WTC11 (cell line): ENCODE data around the gene L3MBTL1. TPM values are rescaled to one million over a fixed set of nuclear protein-coding genes. Genes with fewer than 3 reads are reported as not detected.
A peak's percentile ranks its signal among the peaks of the same experiment; 100 is the strongest.

Experiments used
- ATAC-seq: fragments of 200-7000 bp; cut with Tn5 transposase; 2 replicates; pipeline ENCODE4 v1.10.0; 2021; ENCODE audit warnings: mild to moderate bottlenecking, moderate library complexity
- CTCF ChIA-PET: fragments of 300-600 bp; sonication (Branson Sonifier 250); formaldehyde crosslinking; loops from one replicate; lab custom pipeline; 2021; ENCODE audit warnings: antibody characterized with exemption; lab: Charles Lee
- POLR2A ChIA-PET: fragments of 350-600 bp; sonication (Branson Sonifier 250); formaldehyde crosslinking; loops from one replicate; lab custom pipeline; 2021; ENCODE audit warnings: antibody characterized with exemption; lab: Charles Lee
- DNase-seq: peaks from one replicate; pipeline ENCODE4 v3.0.0; 2021; ENCODE audit warnings: low spot score
- H3K27ac Mint-ChIP-seq: 2 replicates; pipeline ENCODE4 v1.8.0; 2021; ENCODE audit warnings: mixed read lengths
- H3K27me3 Mint-ChIP-seq: 2 replicates; pipeline ENCODE4 v1.8.0; 2021; ENCODE audit warnings: low read depth, mild to moderate bottlenecking, moderate library complexity, mixed read lengths
- H3K36me3 Mint-ChIP-seq: 2 replicates; pipeline ENCODE4 v1.8.0; 2021; ENCODE audit warnings: mixed read lengths
- H3K4me1 Mint-ChIP-seq: 2 replicates; pipeline ENCODE4 v1.8.0; 2022; ENCODE audit warnings: mixed read lengths
- H3K4me3 Mint-ChIP-seq: 2 replicates; pipeline ENCODE4 v1.8.0; 2021; ENCODE audit warnings: mild to moderate bottlenecking, moderate library complexity, mixed read lengths
- H3K9me3 Mint-ChIP-seq: 2 replicates; pipeline ENCODE4 v1.8.0; 2021; ENCODE audit warnings: mixed read lengths
- AFF4 ChIP-seq: sonication (generic); formaldehyde crosslinking; IDR thresholded peaks from 2 replicates; pipeline ENCODE4 v1.8.1; 2023; ENCODE audit warnings: mild to moderate bottlenecking, missing genetic modification reagents, borderline replicate concordance
- ATF2 ChIP-seq: sonication (generic); formaldehyde crosslinking; IDR thresholded peaks from 2 replicates; pipeline ENCODE4 v1.8.1; 2022; ENCODE audit warnings: low read depth, missing genetic modification reagents, borderline replicate concordance
- ATF6 ChIP-seq: sonication (generic); formaldehyde crosslinking; IDR thresholded peaks from 2 replicates; pipeline ENCODE4 v1.8.1; 2023; ENCODE audit warnings: mild to moderate bottlenecking, missing genetic modification reagents
- CDX4 ChIP-seq: fragments of 250-450 bp; sonication (Bioruptor Pico); IDR thresholded peaks from 2 replicates; pipeline ENCODE4 v1.9.0; 2021; ENCODE audit warnings: moderate library complexity, mild to moderate bottlenecking, inconsistent platforms, borderline replicate concordance
- CREB1 ChIP-seq: sonication (generic); formaldehyde crosslinking; IDR thresholded peaks from 2 replicates; pipeline ENCODE4 v1.8.0; 2023; ENCODE audit warnings: mild to moderate bottlenecking, missing genetic modification reagents
- E2F5 ChIP-seq: sonication (generic); formaldehyde crosslinking; IDR thresholded peaks from 2 replicates; pipeline ENCODE4 v1.8.1; 2022; ENCODE audit warnings: mild to moderate bottlenecking, moderate library complexity, missing genetic modification reagents
- ELF4 ChIP-seq: sonication (generic); formaldehyde crosslinking; IDR thresholded peaks from 2 replicates; pipeline ENCODE4 v1.8.1; 2022; ENCODE audit warnings: low read depth, mild to moderate bottlenecking, moderate library complexity, missing genetic modification reagents
- ESRRA ChIP-seq: sonication (generic); formaldehyde crosslinking; IDR thresholded peaks from 2 replicates; pipeline ENCODE4 v1.8.1; 2022; ENCODE audit warnings: mild to moderate bottlenecking, missing genetic modification reagents, borderline replicate concordance
- FOXK1 ChIP-seq: sonication (generic); formaldehyde crosslinking; IDR thresholded peaks from 2 replicates; pipeline ENCODE4 v1.8.0; 2022; ENCODE audit warnings: mild to moderate bottlenecking, moderate library complexity, missing genetic modification reagents
- GRHL2 ChIP-seq: fragments of 250-450 bp; sonication (Bioruptor Pico); IDR thresholded peaks from 2 replicates; pipeline ENCODE4 v1.8.0; 2022; ENCODE audit warnings: mild to moderate bottlenecking, moderate library complexity; ENCODE audit not compliant: insufficient replicate concordance, severe bottlenecking
- HMGA2 ChIP-seq: fragments of 250-450 bp; sonication (Bioruptor Pico); IDR thresholded peaks from 2 replicates; pipeline ENCODE4 v1.4.0; 2021; ENCODE audit warnings: mild to moderate bottlenecking, moderate library complexity
- JAZF1 ChIP-seq: fragments of 250-450 bp; sonication (Bioruptor Pico); IDR thresholded peaks from 2 replicates; pipeline ENCODE4 v1.9.0; 2021; ENCODE audit warnings: moderate library complexity, mild to moderate bottlenecking, inconsistent platforms
- MLX ChIP-seq: sonication (generic); formaldehyde crosslinking; IDR thresholded peaks from 2 replicates; pipeline ENCODE4 v1.8.1; 2023; ENCODE audit warnings: mild to moderate bottlenecking, missing genetic modification reagents, moderate library complexity
- NR1H2 ChIP-seq: sonication (generic); formaldehyde crosslinking; IDR thresholded peaks from 2 replicates; pipeline ENCODE4 v1.9.0; 2021; ENCODE audit warnings: mild to moderate bottlenecking, moderate library complexity, missing genetic modification reagents
- NR2C2 ChIP-seq: sonication (generic); formaldehyde crosslinking; IDR thresholded peaks from 2 replicates; pipeline ENCODE4 v1.8.0; 2022; ENCODE audit warnings: mild to moderate bottlenecking, missing genetic modification reagents
- SMAD4 ChIP-seq: sonication (generic); formaldehyde crosslinking; IDR thresholded peaks from 2 replicates; pipeline ENCODE4 v1.8.0; 2022; ENCODE audit warnings: mild to moderate bottlenecking, missing genetic modification reagents
- USF1 ChIP-seq: sonication (generic); formaldehyde crosslinking; IDR thresholded peaks from 2 replicates; pipeline ENCODE4 v1.8.0; 2022; ENCODE audit warnings: mild to moderate bottlenecking, missing genetic modification reagents
- ZMAT4 ChIP-seq: fragments of 250-450 bp; sonication (Bioruptor Pico); IDR thresholded peaks from 2 replicates; pipeline ENCODE4 v1.9.0; 2021; ENCODE audit warnings: mild to moderate bottlenecking
- total RNA-seq: library from RNA; stranded (reverse); gene quantifications from 3 replicates; pipeline ENCODE4 v1.2.3, GENCODE V29; 2021

Gene L3MBTL1
- total RNA-seq, 1 experiment from 2014 or later, result 28.3 TPM

- H3K4me1 Mint-ChIP-seq, result peaks cover 4% of the 10 kb centered on the region
- no peak for TF ChIP-seq USF1 (CRISPR knock-in tag)
- TF ChIP-seq, all 79 proteins: peak for 0
- CTCF ChIA-PET, result interaction anchor here (1.4 kb wide), 1 partner anchor 27 kb away, joined by 6 read pairs; no protein-coding TSS in a partner anchor
- Mint-ChIP-seq H3K27me3 (no peaks in the 10 kb centered on the region), H3K27ac (no peak overlapping the region), H3K9me3 (no peaks in the 10 kb centered on the region), H3K4me3 (no peak overlapping the region), H3K36me3 (no peaks in the 10 kb centered on the region)
- DNase-seq, result no peak
- POLR2A ChIA-PET, result no interaction called here
- ATAC-seq, result peak; percentile 53
These were observed 57.7 kb downstream of the L3MBTL1 start for GRCh38 chr20:43564993-43565757.

GRCh38 chr20:43565758-43566104, 58.2 kb downstream of the L3MBTL1 start:
- no peaks in the 10 kb centered on the region for H3K36me3 Mint-ChIP-seq
- H3K9me3 Mint-ChIP-seq, result no peaks in the 10 kb centered on the region
- H3K4me3 Mint-ChIP-seq, result no peak overlapping the region
- ChIA-PET CTCF (interaction anchor here (1.4 kb wide), 1 partner anchor 28 kb away, joined by 6 read pairs; no protein-coding TSS in a partner anchor), POLR2A (no interaction called here)
- peaks cover 4% of the 10 kb centered on the region for H3K4me1 Mint-ChIP-seq
- no peak for ATAC-seq
- TF ChIP-seq ATF2 (CRISPR knock-in tag) (no peak), ELF4 (CRISPR knock-in tag) (no peak), CDX4 (CRISPR knock-in tag) (no peak), GRHL2 (CRISPR knock-in tag) (no peak), AFF4 (CRISPR knock-in tag) (no peak), CREB1 (CRISPR knock-in tag) (no peak), E2F5 (CRISPR knock-in tag) (no peak), NR1H2 (CRISPR knock-in tag) (no peak), MLX (no peak), ESRRA (CRISPR knock-in tag) (no peak), NR2C2 (CRISPR knock-in tag) (no peak), SMAD4 (CRISPR knock-in tag) (no peak), ZMAT4 (CRISPR knock-in tag) (no peak), JAZF1 (no peak), ATF6 (no peak), FOXK1 (CRISPR knock-in tag) (no peak), HMGA2 (no peak)
- no peak for DNase-seq
- no peaks in the 10 kb centered on the region for H3K27me3 Mint-ChIP-seq
- no peak overlapping the region for H3K27ac Mint-ChIP-seq
